GM12874 (cell line): ENCODE results near the gene KCNQ5.

Experiments
- CTCF ChIP-seq: IDR thresholded peaks from 2 replicates; pipeline ENCODE4 v1.5.1; 2011; ENCODE audit warnings: low read depth, mild to moderate bottlenecking, control low read depth, low read length, moderate library complexity; ENCODE audit not compliant: insufficient read depth

KCNQ5 gene

GRCh38 chr6:72984981-72985665, 363.3 kb downstream of the KCNQ5 start:
- no peak for TF ChIP-seq CTCF

GRCh38 chr6:72987301-72987700, 365.4 kb downstream of the KCNQ5 start:
- no peak for TF ChIP-seq CTCF

- TF ChIP-seq CTCF: no peak
Observed at GRCh38 chr6:72999995-73000394, 378.1 kb downstream of the KCNQ5 start.

DNA sequence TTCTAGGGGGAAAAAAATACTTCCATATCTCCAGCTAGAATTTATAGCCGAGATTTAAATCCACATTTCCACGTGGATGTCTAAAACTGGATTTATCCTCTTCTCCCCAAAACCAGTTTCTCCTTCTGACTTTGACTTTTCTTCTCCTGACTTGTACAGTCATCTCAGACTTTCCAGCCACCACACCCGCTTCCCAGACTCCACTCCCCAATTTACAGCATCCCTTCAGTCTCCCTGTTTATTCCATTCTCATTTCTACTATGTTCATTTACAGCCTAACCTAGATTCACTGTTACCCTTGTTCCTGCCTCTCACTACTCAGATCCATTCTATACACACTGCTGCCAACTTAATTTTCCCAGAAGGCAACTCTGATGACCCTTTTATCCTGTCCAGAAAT, 378.6 kb downstream of the KCNQ5 start:
- TF ChIP-seq CTCF: no peak

DNA sequence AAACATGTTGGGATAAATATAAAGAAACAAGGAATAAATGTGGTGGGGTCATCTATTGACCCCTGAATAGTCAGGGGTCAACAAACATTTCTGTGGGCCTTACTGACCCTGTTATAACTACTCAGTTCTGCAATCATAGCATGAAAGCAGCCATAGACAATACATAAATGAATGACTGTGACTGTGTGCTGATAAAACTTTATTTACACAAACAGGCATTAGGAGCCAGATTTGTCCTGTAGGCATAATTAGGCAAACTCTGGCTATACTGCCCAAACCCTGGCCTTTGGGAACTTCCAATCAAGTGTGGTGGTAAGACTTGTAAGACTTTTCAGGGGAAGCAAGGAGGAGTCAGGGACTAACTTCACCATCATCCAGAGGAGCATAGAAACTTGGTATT, 380.7 kb downstream of the KCNQ5 start:
- no peak for TF ChIP-seq CTCF

DNA sequence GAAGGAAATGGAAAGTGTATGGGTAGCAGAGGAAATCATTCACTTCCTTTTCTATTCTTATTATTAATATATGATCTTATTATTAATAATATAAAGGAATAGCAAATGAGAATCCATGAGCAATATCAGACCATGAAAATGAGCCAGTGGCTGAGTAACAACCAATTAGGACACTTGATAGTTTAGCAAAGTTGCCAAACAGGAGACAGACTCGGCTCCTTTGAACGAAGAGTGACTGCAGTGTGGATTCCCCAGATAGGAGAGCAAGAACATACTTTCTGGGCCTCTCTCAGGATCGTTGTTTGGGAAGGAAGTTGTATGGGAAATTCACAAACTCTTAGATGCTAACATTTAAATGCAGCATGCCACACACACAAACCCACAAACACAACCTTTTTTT, 381.4 kb downstream of the KCNQ5 start:
- TF ChIP-seq CTCF: no peak

- TF ChIP-seq CTCF: no peak
Observed at GRCh38 chr6:73004231-73004630, 382.4 kb downstream of the KCNQ5 start.
